ENCODE measurements around the gene APPBP2. TPM values are rescaled to one million over a fixed set of nuclear protein-coding genes. Genes with fewer than 3 reads are reported as not detected.

The APPBP2 gene
- total RNA-seq, 2 experiments from 2014 or later, result 16.5 to 22.3 TPM

- no peak for DNase-seq
- intact Hi-C loops (cut with micrococcal nuclease), result loop anchor here (10.0 kb wide), 2 partner anchors 614 to 694 kb away; partner anchors contain the start of genes PTRH2 and VMP1
- CTCF ChIA-PET, result interaction anchor here (0.6 to 0.7 kb wide), 2 partner anchors 240 kb away, joined by 3 to 4 read pairs; no protein-coding TSS in a partner anchor
- Mint-ChIP-seq H3K36me3 (ENCODE audit: low read depth) (no peaks in the 10 kb centered on the region), H3K27ac (no peak overlapping the region), H3K27me3 (ENCODE audit: low read depth) (no peaks in the 10 kb centered on the region), H3K4me1 (ENCODE audit: low read depth) (peaks cover 24% of the 10 kb centered on the region), H3K4me3 (no peak overlapping the region), H3K9me3 (no peaks in the 10 kb centered on the region)
Observed at GRCh38 chr17:60398227-60398959, 127.6 kb downstream of the APPBP2 start.

GRCh38 chr17:60396412-60396811 is 129.6 kb downstream of the APPBP2 start:
- DNase-seq, result no peak
- H3K27ac Mint-ChIP-seq, result no peak overlapping the region
- no peaks in the 10 kb centered on the region for H3K36me3 Mint-ChIP-seq (ENCODE audit: low read depth)
- peaks cover 28% of the 10 kb centered on the region for H3K4me1 Mint-ChIP-seq (ENCODE audit: low read depth)
- CTCF ChIA-PET, result no interaction called here
- no peaks in the 10 kb centered on the region for H3K27me3 Mint-ChIP-seq (ENCODE audit: low read depth)
- no peaks in the 10 kb centered on the region for H3K9me3 Mint-ChIP-seq
- intact Hi-C loops (cut with micrococcal nuclease), result loop anchor here (10.0 kb wide), 2 partner anchors 612 to 692 kb away; partner anchors contain the start of genes PTRH2 and VMP1
- no peak overlapping the region for H3K4me3 Mint-ChIP-seq

- Mint-ChIP-seq H3K4me1 (ENCODE audit: low read depth) (peaks cover 34% of the 10 kb centered on the region), H3K36me3 (ENCODE audit: low read depth) (no peaks in the 10 kb centered on the region), H3K27me3 (ENCODE audit: low read depth) (no peaks in the 10 kb centered on the region), H3K4me3 (no peak overlapping the region), H3K27ac (no peak overlapping the region), H3K9me3 (no peaks in the 10 kb centered on the region)
- CTCF ChIA-PET, result interaction anchor here (0.6 kb wide), 1 partner anchor 22 kb away, joined by 4 read pairs; no protein-coding TSS in a partner anchor
- intact Hi-C loops (cut with micrococcal nuclease), result loop anchor here (10.0 kb wide), 2 partner anchors 611 to 691 kb away; partner anchors contain the start of genes PTRH2 and VMP1
- no peak for DNase-seq
Observed at GRCh38 chr17:60395508-60396065, 130.5 kb downstream of the APPBP2 start.

GRCh38 chr17:60393840-60394723 is 132.0 kb downstream of the APPBP2 start:
- no peak overlapping the region for H3K27ac Mint-ChIP-seq
- no peaks in the 10 kb centered on the region for H3K9me3 Mint-ChIP-seq
- no peak for DNase-seq
- H3K4me1 Mint-ChIP-seq (ENCODE audit: low read depth), result peaks cover 42% of the 10 kb centered on the region
- no peaks in the 10 kb centered on the region for H3K27me3 Mint-ChIP-seq (ENCODE audit: low read depth)
- CTCF ChIA-PET, result interaction anchor here (0.6 kb wide), 1 partner anchor 357 kb away, joined by 3 read pairs; no protein-coding TSS in a partner anchor
- intact Hi-C loops (cut with micrococcal nuclease), result loop anchor here (2.0 to 10.0 kb wide), 6 partner anchors 131 to 689 kb away; partner anchors contain the start of genes HEATR6, PTRH2, RPS6KB1 and TUBD1
- H3K36me3 Mint-ChIP-seq (ENCODE audit: low read depth), result no peaks in the 10 kb centered on the region
- H3K4me3 Mint-ChIP-seq, result peak overlapping the region; percentile 16

Other genes with a start within 250 kb of the APPBP2 start
- gene USP32, start 134.1 kb downstream of the APPBP2 start, total RNA-seq, result 10 to 100 TPM; 27.6 to 28.9 TPM
- gene CHCT1, start 103.8 kb downstream of the APPBP2 start, total RNA-seq, result under 1 TPM; 0.25 to 0.43 TPM
- gene PPM1D, start 74.0 kb upstream of the APPBP2 start, total RNA-seq, result 10 to 100 TPM; 11.8 to 13.1 TPM
- gene BCAS3, start 151.6 kb upstream of the APPBP2 start, total RNA-seq, result 1 to 10 TPM; 7.2 to 7.5 TPM

All from activated naive CD4-positive, alpha-beta T cell treated with anti-CD3 and anti-CD28 coated beads for 36 hours (primary cell).